ENCODE measurements around the gene TAOK3.
A peak's percentile ranks its signal among the peaks of the same experiment; 100 is the strongest.
"Not testable (repeated sequence)": the region's sequence is repeated elsewhere in the genome, so short reads cannot be mapped to it uniquely, and the experiment has no call there.

Gene TAOK3

GRCh38 chr12:118290130-118290529 is 82.6 kb downstream of the TAOK3 start:
- Histone ChIP-seq H3K4me3 (ENCODE audit: low read length) (no peak overlapping the region), H3K36me3 (ENCODE audit: control insufficient read depth, insufficient read depth, low read length, severe bottlenecking) (no peaks in the 10 kb centered on the region), H3K4me1 (ENCODE audit: control insufficient read depth, insufficient read depth, low read length) (peaks cover 15% of the 10 kb centered on the region), H3K9me3 (ENCODE audit: control insufficient read depth, low read length) (no peaks in the 10 kb centered on the region), H3K27me3 (replicated peaks; ENCODE audit: control insufficient read depth, insufficient read depth, low read length) (no peaks in the 10 kb centered on the region), H3K9ac (ENCODE audit: low read length) (no peak overlapping the region)
- DNase-seq (ENCODE audit: low read depth), result peak; percentile 31

DNA sequence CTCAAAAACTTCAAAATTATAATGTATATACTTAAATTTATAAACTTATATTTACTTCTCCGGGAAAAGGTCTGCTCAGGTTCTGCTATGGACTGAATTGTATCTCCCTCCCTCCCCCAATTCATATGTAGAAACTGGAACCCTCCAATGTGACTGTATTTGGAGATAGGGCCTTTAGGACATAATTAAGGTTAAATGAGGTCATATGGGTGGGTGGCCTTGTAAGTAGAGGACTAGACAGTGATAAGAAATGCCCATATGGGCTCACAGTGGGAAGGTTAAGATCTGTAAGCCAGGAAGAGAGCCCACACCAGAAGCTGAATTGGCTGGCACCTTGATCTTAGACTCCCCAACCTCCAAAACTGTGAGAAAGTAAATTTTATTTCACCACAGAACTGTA is 84.5 kb downstream of the TAOK3 start:
- no peak overlapping the region for H3K9ac ChIP-seq (ENCODE audit: low read length)
- DNase-seq (ENCODE audit: low read depth), result no peak
- H3K4me3 ChIP-seq (ENCODE audit: low read length), result no peak overlapping the region
- no peaks in the 10 kb centered on the region for H3K36me3 ChIP-seq (ENCODE audit: control insufficient read depth, insufficient read depth, low read length, severe bottlenecking)
- peaks cover 14% of the 10 kb centered on the region for H3K4me1 ChIP-seq (ENCODE audit: control insufficient read depth, insufficient read depth, low read length)
- H3K27me3 ChIP-seq (replicated peaks; ENCODE audit: control insufficient read depth, insufficient read depth, low read length), result no peaks in the 10 kb centered on the region
- H3K9me3 ChIP-seq (ENCODE audit: control insufficient read depth, low read length), result no peaks in the 10 kb centered on the region

- H3K27me3 ChIP-seq (replicated peaks; ENCODE audit: control insufficient read depth, insufficient read depth, low read length), result no peaks in the 10 kb centered on the region
- no peaks in the 10 kb centered on the region for H3K36me3 ChIP-seq (ENCODE audit: control insufficient read depth, insufficient read depth, low read length, severe bottlenecking)
- no peak for DNase-seq (ENCODE audit: low read depth)
- H3K4me3 ChIP-seq (ENCODE audit: low read length), result no peak overlapping the region
- H3K4me1 ChIP-seq (ENCODE audit: control insufficient read depth, insufficient read depth, low read length), result peaks cover 9% of the 10 kb centered on the region
- no peaks in the 10 kb centered on the region for H3K9me3 ChIP-seq (ENCODE audit: control insufficient read depth, low read length)
- H3K9ac ChIP-seq (ENCODE audit: low read length), result no peak overlapping the region
Measured at GRCh38 chr12:118287728-118288127, 85.0 kb downstream of the TAOK3 start.

DNA sequence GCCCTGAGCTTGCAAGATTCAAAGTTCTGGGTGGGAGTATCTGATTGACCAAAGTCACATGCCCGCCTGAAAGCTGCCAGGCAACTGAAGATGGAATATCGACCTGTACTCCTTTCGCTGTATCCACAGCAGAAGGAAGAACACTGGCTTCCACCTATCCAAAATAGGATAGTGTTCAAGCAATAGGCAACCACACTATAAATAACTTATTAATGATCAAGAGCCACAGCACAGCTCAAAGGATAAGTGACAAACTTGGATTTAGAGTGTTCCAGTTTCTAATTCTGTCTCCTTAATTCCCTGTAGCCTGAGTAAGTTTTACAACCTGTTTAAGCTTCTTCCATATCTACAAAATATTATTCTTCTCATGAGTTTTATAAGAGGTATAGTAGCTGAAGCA is 89.9 kb downstream of the TAOK3 start:
- no peaks in the 10 kb centered on the region for H3K36me3 ChIP-seq (ENCODE audit: control insufficient read depth, insufficient read depth, low read length, severe bottlenecking)
- H3K27me3 ChIP-seq (replicated peaks; ENCODE audit: control insufficient read depth, insufficient read depth, low read length), result no peaks in the 10 kb centered on the region
- H3K4me3 ChIP-seq (ENCODE audit: low read length), result no peak overlapping the region
- H3K4me1 ChIP-seq (ENCODE audit: control insufficient read depth, insufficient read depth, low read length), result no peaks in the 10 kb centered on the region
- H3K9me3 ChIP-seq (ENCODE audit: control insufficient read depth, low read length), result no peaks in the 10 kb centered on the region
- DNase-seq (ENCODE audit: low read depth), result no peak
- H3K9ac ChIP-seq (ENCODE audit: low read length), result no peak overlapping the region

GRCh38 chr12:118278288-118278687 is 94.4 kb downstream of the TAOK3 start:
- not testable (repeated sequence) for H3K4me1 ChIP-seq (ENCODE audit: control insufficient read depth, insufficient read depth, low read length); DNase-seq (ENCODE audit: low read depth); H3K9ac ChIP-seq (ENCODE audit: low read length); H3K4me3 ChIP-seq (ENCODE audit: low read length); H3K36me3 ChIP-seq (ENCODE audit: control insufficient read depth, insufficient read depth, low read length, severe bottlenecking); H3K27me3 ChIP-seq (replicated peaks; ENCODE audit: control insufficient read depth, insufficient read depth, low read length); H3K9me3 ChIP-seq (ENCODE audit: control insufficient read depth, low read length)

GRCh38 chr12:118274066-118274465 is 98.6 kb downstream of the TAOK3 start:
- no peaks in the 10 kb centered on the region for H3K36me3 ChIP-seq (ENCODE audit: control insufficient read depth, insufficient read depth, low read length, severe bottlenecking)
- DNase-seq (ENCODE audit: low read depth), result no peak

DNA sequence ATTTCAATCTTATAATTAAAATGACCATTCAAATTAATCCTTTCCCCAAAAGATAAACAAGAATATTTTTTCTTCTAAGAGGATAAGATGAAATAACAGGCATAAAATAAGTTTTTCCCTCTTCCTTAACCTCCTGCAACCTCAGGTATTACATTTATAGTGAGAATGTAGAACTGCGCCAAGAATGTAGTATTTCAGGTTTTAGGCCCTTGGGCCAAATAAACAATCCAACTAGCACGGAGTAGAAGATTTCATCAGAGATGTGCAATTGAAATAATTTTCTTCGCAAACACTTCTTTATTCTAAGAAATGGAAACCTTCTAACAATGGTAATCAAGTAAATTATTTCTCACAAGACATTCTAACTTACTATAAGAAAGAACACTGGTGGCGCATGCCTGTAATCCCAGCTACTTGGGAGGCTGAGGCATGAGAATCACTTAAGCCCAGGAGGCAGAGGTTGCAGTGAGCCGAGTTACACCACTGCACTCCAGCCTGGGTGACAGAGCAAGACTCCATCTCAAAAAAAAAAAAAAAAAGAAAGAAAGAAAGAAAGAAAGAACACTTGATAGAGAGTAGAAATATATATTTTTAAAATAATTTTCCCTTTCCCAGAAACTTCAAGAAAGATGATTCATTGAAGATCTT is 100.8 kb downstream of the TAOK3 start:
- Histone ChIP-seq H3K27me3 (replicated peaks; ENCODE audit: control insufficient read depth, insufficient read depth, low read length) (no peaks in the 10 kb centered on the region), H3K9ac (ENCODE audit: low read length) (no peak overlapping the region), H3K4me1 (ENCODE audit: control insufficient read depth, insufficient read depth, low read length) (no peaks in the 10 kb centered on the region), H3K9me3 (ENCODE audit: control insufficient read depth, low read length) (no peaks in the 10 kb centered on the region), H3K4me3 (ENCODE audit: low read length) (no peak overlapping the region), H3K36me3 (ENCODE audit: control insufficient read depth, insufficient read depth, low read length, severe bottlenecking) (no peaks in the 10 kb centered on the region)
- DNase-seq (ENCODE audit: low read depth), result no peak

More at GRCh38 chr12:118274066-118274465, 98.6 kb downstream of the TAOK3 start:
- H3K27me3 ChIP-seq (replicated peaks; ENCODE audit: control insufficient read depth, insufficient read depth, low read length), result no peaks in the 10 kb centered on the region
- H3K4me1 ChIP-seq (ENCODE audit: control insufficient read depth, insufficient read depth, low read length), result no peaks in the 10 kb centered on the region
- H3K4me3 ChIP-seq (ENCODE audit: low read length), result no peak overlapping the region
- no peaks in the 10 kb centered on the region for H3K9me3 ChIP-seq (ENCODE audit: control insufficient read depth, low read length)
- H3K9ac ChIP-seq (ENCODE audit: low read length), result no peak overlapping the region

GRCh38 chr12:118271183-118271582 is 101.5 kb downstream of the TAOK3 start:
- H3K4me3 ChIP-seq (ENCODE audit: low read length), result no peak overlapping the region
- DNase-seq (ENCODE audit: low read depth), result no peak
- no peaks in the 10 kb centered on the region for H3K4me1 ChIP-seq (ENCODE audit: control insufficient read depth, insufficient read depth, low read length)
- no peaks in the 10 kb centered on the region for H3K9me3 ChIP-seq (ENCODE audit: control insufficient read depth, low read length)
- H3K27me3 ChIP-seq (replicated peaks; ENCODE audit: control insufficient read depth, insufficient read depth, low read length), result no peaks in the 10 kb centered on the region
- no peak overlapping the region for H3K9ac ChIP-seq (ENCODE audit: low read length)
- H3K36me3 ChIP-seq (ENCODE audit: control insufficient read depth, insufficient read depth, low read length, severe bottlenecking), result no peaks in the 10 kb centered on the region

DNA sequence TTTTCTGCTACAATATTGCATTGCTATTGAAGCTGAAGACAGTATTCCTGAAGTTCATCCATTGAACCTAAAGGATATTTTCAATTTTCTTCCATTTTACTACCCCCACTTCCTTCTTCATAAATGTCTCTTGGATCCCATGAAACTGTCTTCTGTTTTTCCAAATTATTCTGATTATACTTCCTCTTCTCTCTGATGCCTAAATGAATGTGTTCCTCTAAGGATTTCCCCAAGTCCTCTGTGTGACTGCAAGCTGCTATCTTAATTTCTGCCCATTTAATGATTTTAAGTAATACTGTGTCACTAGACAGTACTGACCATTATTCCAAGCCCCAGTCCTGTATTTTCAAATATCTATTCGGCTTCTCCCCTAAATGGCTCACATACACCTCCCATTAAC is 102.9 kb downstream of the TAOK3 start:
- H3K9me3 ChIP-seq (ENCODE audit: control insufficient read depth, low read length), result no peaks in the 10 kb centered on the region
- H3K9ac ChIP-seq (ENCODE audit: low read length), result no peak overlapping the region
- no peaks in the 10 kb centered on the region for H3K36me3 ChIP-seq (ENCODE audit: control insufficient read depth, insufficient read depth, low read length, severe bottlenecking)
- H3K27me3 ChIP-seq (replicated peaks; ENCODE audit: control insufficient read depth, insufficient read depth, low read length), result no peaks in the 10 kb centered on the region
- DNase-seq (ENCODE audit: low read depth), result no peak
- H3K4me3 ChIP-seq (ENCODE audit: low read length), result no peak overlapping the region
- no peaks in the 10 kb centered on the region for H3K4me1 ChIP-seq (ENCODE audit: control insufficient read depth, insufficient read depth, low read length)

- no peak for DNase-seq (ENCODE audit: low read depth)
- Histone ChIP-seq H3K9ac (ENCODE audit: low read length) (no peak overlapping the region), H3K4me1 (ENCODE audit: control insufficient read depth, insufficient read depth, low read length) (no peaks in the 10 kb centered on the region), H3K9me3 (ENCODE audit: control insufficient read depth, low read length) (peaks cover 4% of the 10 kb centered on the region), H3K4me3 (ENCODE audit: low read length) (no peak overlapping the region), H3K27me3 (replicated peaks; ENCODE audit: control insufficient read depth, insufficient read depth, low read length) (no peaks in the 10 kb centered on the region), H3K36me3 (ENCODE audit: control insufficient read depth, insufficient read depth, low read length, severe bottlenecking) (peaks cover 11% of the 10 kb centered on the region)
Measured at GRCh38 chr12:118259079-118259478, 113.6 kb downstream of the TAOK3 start.

DNA sequence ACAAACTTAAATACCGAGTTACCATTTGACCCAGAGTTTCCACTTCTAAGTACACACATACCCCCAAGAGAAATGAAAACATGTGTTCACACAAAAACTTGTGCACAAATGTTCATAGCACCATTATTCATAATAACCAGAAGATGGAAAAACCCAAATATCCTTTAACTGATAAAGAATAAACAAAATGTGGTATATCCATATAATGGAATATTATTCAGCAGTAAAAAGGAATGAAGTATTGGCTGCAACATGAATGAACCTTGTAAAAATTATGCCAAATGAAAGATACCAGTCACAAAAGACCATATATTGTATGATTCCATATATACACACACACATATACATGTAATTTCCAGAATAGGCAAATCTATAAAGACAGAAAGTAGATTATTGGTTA is 116.4 kb downstream of the TAOK3 start:
- H3K27me3 ChIP-seq (replicated peaks; ENCODE audit: control insufficient read depth, insufficient read depth, low read length), result no peaks in the 10 kb centered on the region
- H3K9ac ChIP-seq (ENCODE audit: low read length), result no peak overlapping the region
- no peak overlapping the region for H3K4me3 ChIP-seq (ENCODE audit: low read length)
- H3K4me1 ChIP-seq (ENCODE audit: control insufficient read depth, insufficient read depth, low read length), result no peaks in the 10 kb centered on the region
- DNase-seq (ENCODE audit: low read depth), result no peak
- H3K36me3 ChIP-seq (ENCODE audit: control insufficient read depth, insufficient read depth, low read length, severe bottlenecking), result peaks cover 9% of the 10 kb centered on the region
- peaks cover 4% of the 10 kb centered on the region for H3K9me3 ChIP-seq (ENCODE audit: control insufficient read depth, low read length)

DNA sequence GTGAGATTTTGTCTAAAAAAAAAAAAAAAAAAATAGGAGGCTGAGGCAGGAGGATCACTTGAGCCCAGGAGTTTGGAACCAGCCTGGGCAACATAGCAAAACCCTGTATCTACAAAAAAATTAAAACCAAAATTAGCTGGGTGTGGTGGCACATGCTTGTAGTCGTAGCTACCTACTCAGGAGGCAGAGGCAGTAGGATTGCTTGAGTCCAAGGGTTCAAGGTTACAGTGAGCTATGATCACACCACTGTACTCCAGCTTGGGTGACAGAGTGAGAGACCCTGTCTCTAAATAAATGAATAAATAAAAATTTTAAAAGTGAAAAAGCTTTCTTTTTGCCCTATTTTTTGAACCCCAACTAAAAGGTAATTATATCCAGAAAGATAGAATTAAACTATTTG is 123.2 kb downstream of the TAOK3 start:
- no peak overlapping the region for H3K4me3 ChIP-seq (ENCODE audit: low read length)
- H3K36me3 ChIP-seq (ENCODE audit: control insufficient read depth, insufficient read depth, low read length, severe bottlenecking), result no peaks in the 10 kb centered on the region
- H3K9ac ChIP-seq (ENCODE audit: low read length), result no peak overlapping the region
- H3K4me1 ChIP-seq (ENCODE audit: control insufficient read depth, insufficient read depth, low read length), result no peaks in the 10 kb centered on the region
- no peaks in the 10 kb centered on the region for H3K27me3 ChIP-seq (replicated peaks; ENCODE audit: control insufficient read depth, insufficient read depth, low read length)
- DNase-seq (ENCODE audit: low read depth), result no peak
- no peaks in the 10 kb centered on the region for H3K9me3 ChIP-seq (ENCODE audit: control insufficient read depth, low read length)
